Activated CD4-positive, alpha-beta T cell treated with anti-CD3 and anti-CD28 coated beads, Interleukin-2, amount 50 U/mL, for 24 hours (primary cell): ENCODE results near the gene THADA.

Experiments
- DNase-seq, 2 donors: peaks; one replicate each; pipeline ENCODE4 v3.0.0-alpha.2; 2020; ENCODE audit warnings: low read depth in 1 of 2, low spot score in 1 of 2

THADA gene

DNA sequence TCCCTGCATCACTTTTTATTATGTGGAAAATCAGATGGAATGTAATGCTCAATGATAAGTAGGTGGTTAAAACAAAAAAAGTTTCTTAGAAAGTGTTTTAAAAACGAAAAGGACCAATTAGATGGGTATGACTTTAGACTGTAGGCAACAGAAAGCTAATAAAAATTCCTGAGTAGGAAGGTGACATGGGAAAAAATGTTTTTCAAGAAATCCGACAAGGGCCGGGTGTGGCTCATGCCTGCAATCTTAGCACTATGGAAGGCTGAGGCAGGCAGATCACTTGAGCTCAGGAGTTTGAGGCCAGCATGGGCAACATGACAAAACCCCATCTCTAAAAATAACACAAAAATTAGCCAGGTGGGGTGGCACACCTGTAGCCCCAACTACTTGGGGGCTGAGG, 126.1 kb downstream of the THADA start:
- no peak for DNase-seq

- DNase-seq: no peak
These were observed 126.7 kb downstream of the THADA start for GRCh38 chr2:43469094-43469493.

GRCh38 chr2:43467891-43468290, 127.9 kb downstream of the THADA start:
- DNase-seq: no peak

DNA sequence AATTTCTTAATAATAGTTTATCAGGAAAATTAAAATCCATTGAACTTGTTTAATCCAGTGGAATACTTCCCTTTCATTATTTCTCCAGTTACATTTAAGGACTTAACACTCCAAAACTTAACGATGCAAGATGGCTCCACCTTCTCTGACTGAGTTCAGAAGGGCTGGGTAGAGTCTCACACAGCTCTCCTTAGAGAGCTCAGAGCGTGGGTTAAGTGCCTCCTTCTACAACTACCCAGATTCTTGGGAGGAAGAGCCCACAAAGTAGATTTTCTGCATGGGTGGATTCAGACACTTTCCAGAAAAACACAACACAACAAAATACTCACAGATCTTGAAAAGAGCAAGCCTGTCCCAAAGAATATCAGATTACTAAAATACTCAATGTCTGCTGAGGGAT, 130.6 kb downstream of the THADA start:
- no peak for DNase-seq

GRCh38 chr2:43464590-43464989, 131.2 kb downstream of the THADA start:
- no peak for DNase-seq

DNA sequence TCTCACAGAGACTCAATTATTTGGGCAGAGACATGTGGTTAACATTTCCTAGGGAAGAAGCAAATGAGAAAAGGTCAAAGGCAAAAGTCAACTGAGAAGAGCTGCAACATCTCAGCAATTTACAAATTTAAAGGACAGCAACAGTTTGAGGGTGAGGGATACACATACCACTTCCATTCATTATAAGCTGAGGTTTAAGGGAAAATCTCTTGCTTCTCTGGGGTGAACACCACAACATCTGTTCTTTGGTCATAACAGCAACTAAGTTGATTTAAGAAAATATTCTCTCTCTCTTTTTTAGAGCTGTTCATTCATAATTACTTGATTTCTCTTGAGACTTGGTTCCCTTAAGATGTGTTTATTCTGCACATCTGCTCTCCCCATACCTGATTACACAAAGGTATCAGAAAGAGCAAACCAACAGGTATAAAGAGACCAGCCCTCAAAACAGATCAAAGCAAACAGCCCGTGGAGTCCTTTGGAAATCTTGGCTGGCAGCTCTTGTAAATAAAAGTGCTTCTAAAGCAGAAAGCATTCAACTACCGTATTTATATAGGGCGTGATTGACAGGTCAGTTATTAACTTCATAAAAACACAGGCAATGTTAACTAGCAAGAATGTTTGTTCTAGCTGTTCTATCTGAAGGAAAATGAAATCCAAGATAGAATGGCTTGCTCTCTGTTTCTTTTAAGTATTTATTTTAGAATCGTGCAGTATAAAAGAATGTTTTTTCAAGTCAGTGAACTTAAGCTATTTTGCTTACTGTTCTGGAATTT, 132.8 kb downstream of the THADA start:
- no peak for DNase-seq

DNA sequence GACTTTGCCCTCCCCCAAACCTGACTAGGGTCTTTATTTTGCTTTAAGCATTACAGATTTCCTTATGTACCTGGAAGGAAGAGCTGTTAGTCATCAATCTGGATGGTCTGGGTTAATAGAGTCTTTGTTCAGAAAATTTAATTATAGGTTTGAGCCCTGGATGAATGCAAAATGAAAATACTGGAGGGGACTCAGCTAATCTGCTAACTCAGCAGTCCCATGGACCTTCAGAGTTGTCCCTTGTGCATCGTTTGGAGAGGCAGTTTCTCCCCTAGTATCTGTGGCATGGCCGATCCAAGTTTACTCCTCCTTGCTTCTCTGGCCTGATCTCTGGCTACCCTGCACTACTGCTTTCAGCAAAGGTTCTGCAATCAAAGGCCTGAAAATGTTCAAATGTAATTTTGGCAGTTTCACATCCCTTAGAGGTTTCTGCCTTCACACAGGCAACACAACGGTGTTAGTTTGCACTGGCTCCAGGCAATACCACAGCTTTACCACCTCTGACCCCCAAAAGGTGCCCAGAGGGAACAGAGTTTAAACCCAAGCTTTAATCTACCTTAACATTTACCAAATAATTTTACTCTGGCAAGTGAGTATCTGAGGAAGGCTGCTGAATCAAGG, 134.3 kb downstream of the THADA start:
- no peak for DNase-seq

- no peak for DNase-seq
These were observed 135.1 kb downstream of the THADA start for GRCh38 chr2:43460611-43461365.

GRCh38 chr2:43460174-43460546, 135.7 kb downstream of the THADA start:
- DNase-seq: no peak

DNA sequence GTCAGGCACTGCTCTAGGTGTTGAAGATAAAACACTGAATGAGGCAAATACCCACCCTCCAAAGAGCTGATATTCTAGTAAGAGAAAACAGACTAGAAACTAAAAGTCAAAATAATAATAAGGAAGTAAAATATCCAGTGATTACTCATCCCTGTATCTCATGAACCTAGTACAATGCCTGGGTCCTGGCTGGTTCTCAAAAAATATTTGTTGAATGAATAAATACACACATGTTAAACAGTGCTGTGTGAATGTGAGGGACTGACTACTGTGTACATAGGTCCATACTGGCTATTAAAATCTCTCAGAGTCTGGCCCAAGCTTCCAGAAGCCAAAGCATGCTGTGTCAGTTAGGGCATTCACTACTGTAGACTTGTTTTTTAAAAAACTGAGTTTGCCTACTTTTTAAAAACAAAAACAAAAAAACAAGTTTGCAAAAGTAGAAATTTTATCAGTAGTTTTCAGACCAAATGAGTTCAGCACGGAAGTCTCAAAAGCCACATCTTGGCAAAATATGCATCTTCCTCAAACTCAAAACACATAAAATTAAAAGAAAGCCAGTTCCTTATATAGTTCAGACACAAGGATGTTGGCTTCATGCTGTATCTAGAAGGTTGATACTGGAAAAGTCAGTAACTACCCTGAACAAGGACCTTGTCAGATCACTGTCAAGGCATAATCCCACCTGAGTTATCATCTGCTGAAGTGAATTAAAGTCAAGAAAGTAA, 136.2 kb downstream of the THADA start:
- DNase-seq: no peak

DNA sequence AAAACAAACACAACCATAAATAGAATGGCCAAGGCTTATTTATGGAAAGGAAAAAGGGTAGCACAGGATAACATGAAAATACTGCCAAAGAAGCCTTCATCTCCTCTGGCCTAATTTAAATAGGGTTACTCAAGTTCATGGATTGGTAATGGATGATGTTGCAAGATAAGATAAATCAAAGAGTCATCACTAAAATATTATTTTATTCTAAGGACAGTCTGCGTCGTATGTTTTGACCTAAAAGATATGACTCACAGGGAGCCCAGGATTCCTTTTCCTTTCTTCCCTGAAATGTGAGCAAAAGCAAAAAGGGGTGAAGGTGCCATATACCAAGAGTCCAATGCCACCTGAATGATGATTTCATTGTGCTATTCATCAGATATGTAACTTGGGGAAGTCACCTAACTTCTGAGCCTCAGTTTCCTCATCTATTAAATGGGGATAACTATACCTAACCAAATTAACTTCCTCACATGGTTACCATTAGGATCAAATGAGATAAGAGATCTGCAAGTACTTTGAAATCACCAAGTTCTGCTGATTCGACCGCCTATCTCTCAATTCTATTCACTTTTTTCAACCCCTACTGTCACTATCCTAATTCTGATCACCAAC, 137.7 kb downstream of the THADA start:
- DNase-seq: no peak

GRCh38 chr2:43455731-43456642, 139.9 kb downstream of the THADA start:
- no peak for DNase-seq

DNA sequence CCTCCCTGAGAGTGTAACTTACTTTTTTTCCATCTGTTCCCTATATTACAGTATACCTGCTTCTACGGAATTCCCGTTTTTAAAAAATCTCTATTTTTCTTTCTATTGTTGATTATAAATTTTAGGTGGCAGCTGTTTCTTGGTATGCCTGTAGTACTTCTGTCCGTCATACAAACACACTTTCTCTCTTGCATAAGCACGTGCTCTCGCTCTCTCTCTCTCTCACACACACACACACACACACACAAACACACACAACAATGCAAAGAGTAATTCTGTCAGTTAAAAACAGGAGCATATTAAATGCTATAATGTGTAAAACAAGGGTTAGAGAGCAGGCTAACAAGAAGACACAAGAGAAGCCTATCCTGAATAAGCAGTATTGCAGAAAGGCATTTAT, 140.5 kb downstream of the THADA start:
- no peak for DNase-seq

DNA sequence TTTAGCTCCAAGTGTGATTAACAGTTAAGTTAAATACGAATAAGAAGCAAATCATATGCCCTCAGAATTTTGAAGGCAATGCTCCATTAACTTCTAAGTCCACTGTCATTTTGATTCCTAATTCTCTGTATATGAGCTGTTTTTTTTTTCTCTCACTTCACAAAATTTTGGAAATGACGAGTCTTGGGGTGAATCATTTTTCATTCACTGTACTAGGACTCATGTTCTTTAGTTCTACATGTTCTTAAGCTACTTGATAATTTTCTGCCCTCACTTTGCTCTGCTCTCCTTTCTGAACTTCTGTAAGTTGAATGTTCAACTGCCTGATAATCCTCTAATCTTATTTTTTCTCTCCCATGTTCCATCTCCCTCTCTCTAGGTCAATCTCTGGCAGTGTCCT, 141.0 kb downstream of the THADA start:
- DNase-seq: no peak

DNA sequence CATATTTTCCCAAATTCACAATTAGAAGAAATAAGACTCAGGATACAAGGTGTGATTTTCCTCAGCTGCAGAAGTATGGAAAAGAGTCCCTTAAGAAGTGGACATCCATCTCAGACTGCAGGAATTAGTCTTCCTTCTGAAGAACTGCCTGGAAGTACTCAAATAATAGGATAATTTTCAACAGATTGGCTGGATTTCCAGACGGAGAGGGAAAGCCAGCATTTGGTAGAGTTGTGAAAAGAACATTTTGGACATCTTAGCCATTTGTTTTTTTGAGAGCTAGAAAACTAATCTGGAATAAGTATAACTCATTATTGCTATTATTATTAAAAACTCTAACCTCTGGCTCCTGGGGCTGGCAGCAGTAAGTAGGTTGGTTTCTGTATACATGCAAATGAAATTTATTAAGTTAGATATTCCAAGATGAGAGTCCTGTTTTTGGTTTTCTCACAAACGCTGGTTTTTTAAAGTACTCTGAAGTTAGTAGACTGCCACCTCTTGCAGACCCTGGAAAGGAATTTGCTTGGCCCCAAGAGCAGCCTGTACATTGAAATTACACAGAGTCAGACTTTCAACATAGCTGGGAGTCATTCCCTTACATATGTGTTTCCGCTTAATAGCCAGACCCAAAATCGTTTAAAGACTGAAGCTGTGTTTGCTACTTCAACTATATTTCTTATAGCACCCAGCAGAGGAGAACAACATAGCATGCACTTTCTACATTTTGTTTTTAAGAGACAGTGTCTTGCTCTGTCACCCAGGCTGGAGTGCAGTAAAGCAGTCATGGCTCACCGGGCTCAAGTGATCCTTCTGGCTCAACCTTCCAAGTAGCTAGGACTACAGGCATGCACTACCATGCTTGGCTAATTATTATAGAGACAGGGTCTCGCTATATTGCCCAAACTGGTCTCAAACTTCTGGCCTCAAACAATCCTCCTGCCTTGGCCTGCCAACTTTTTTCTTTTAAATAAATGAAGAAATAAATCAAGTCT, 142.4 kb downstream of the THADA start:
- DNase-seq: no peak

DNA sequence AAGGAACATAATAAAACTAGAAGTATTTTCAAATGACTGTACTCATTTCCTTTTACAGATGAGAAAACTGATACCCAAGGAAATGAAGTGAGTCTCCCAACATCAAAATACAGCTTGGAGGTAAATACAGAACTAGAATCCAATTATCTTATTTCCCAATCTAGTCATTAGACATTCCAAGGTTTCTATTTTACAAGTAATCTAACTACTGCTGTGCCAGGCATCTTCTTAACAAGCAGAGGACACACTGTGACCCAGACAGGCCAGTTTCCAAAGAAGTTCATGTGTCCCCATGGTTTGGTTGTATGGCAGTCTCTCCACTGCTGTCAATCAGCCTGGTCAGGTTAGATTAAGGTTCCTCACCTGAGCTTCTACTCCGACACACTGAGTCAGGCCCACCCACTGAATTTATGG, 143.5 kb downstream of the THADA start:
- DNase-seq: no peak

DNA sequence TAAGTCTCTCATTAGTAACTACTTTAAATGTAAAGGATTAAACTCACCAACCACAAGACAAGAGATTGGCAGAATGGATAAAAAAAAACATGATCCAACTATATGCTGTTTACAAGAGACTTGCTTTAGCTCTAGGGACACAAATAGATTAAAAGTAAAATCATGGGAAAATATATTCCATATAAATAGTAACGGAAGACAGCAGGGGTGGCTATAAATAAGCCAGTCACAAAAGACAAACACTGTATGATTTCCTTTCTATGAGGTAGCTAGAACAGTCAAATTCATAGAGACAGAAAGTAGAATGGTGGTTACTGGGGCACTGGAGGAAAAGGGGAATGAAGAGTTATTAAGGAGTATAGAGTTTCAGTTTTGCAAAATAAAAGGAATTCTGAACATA, 145.2 kb downstream of the THADA start:
- DNase-seq: no peak

GRCh38 chr2:43448822-43449110, 147.1 kb downstream of the THADA start:
- DNase-seq: no peak
